Measurements from ENCODE around the gene HEMGN.

The HEMGN gene

GRCh38 chr9:97936998-97937397, 974 bp downstream of the HEMGN start:
- H3K4me3 ChIP-seq (ENCODE audit: low read depth, low read length): no peak overlapping the region
- TF ChIP-seq CTCF (IDR thresholded peaks at IDR 0.05; ENCODE audit: low read depth, low read length): no peak

GRCh38 chr9:97935276-97935675, 2.7 kb downstream of the HEMGN start:
- no peak overlapping the region for H3K4me3 ChIP-seq (ENCODE audit: low read depth, low read length)
- no peak for TF ChIP-seq CTCF (IDR thresholded peaks at IDR 0.05; ENCODE audit: low read depth, low read length)

- H3K4me3 ChIP-seq (ENCODE audit: low read depth, low read length): no peak overlapping the region
- TF ChIP-seq CTCF (IDR thresholded peaks at IDR 0.05; ENCODE audit: low read depth, low read length): no peak
Observed at GRCh38 chr9:97934321-97935115, 3.5 kb downstream of the HEMGN start.

- H3K4me3 ChIP-seq (ENCODE audit: low read depth, low read length): no peak overlapping the region
- no peak for TF ChIP-seq CTCF (IDR thresholded peaks at IDR 0.05; ENCODE audit: low read depth, low read length)
Observed at GRCh38 chr9:97933297-97933998, 4.5 kb downstream of the HEMGN start.

GRCh38 chr9:97930972-97931371, 7.0 kb downstream of the HEMGN start:
- no peak for TF ChIP-seq CTCF (IDR thresholded peaks at IDR 0.05; ENCODE audit: low read depth, low read length)
- no peak overlapping the region for H3K4me3 ChIP-seq (ENCODE audit: low read depth, low read length)

- no peak overlapping the region for H3K4me3 ChIP-seq (ENCODE audit: low read depth, low read length)
- TF ChIP-seq CTCF (IDR thresholded peaks at IDR 0.05; ENCODE audit: low read depth, low read length): no peak
Observed at GRCh38 chr9:97928986-97929604, 8.9 kb downstream of the HEMGN start.

Data from WI38 (cell line).